ENCODE results near the gene GRM7.

GRM7 gene

GRCh38 chr3:7707187-7707586 is 846.3 kb downstream of the GRM7 start:
- no peaks in the 10 kb centered on the region for H3K36me3 Mint-ChIP-seq (ENCODE audit: low read depth)
- H3K4me1 Mint-ChIP-seq (ENCODE audit: low read depth): no peaks in the 10 kb centered on the region
- H3K9me3 Mint-ChIP-seq: no peaks in the 10 kb centered on the region
- H3K4me3 Mint-ChIP-seq: no peak overlapping the region
- no peaks in the 10 kb centered on the region for H3K27me3 Mint-ChIP-seq
- no peak overlapping the region for H3K27ac Mint-ChIP-seq

- H3K36me3 Mint-ChIP-seq (ENCODE audit: low read depth): no peaks in the 10 kb centered on the region
- no peaks in the 10 kb centered on the region for H3K27me3 Mint-ChIP-seq
- no peak overlapping the region for H3K4me3 Mint-ChIP-seq
- H3K27ac Mint-ChIP-seq: no peak overlapping the region
- no peaks in the 10 kb centered on the region for H3K4me1 Mint-ChIP-seq (ENCODE audit: low read depth)
- no peaks in the 10 kb centered on the region for H3K9me3 Mint-ChIP-seq
Observed at GRCh38 chr3:7709376-7710082, 848.6 kb downstream of the GRM7 start.

- no peaks in the 10 kb centered on the region for H3K27me3 Mint-ChIP-seq
- no peaks in the 10 kb centered on the region for H3K36me3 Mint-ChIP-seq (ENCODE audit: low read depth)
- H3K4me3 Mint-ChIP-seq: no peak overlapping the region
Observed at GRCh38 chr3:7710284-7710683, 849.4 kb downstream of the GRM7 start.

GRCh38 chr3:7713724-7714123 is 852.8 kb downstream of the GRM7 start:
- Mint-ChIP-seq H3K4me3 (no peak overlapping the region), H3K36me3 (ENCODE audit: low read depth) (no peaks in the 10 kb centered on the region), H3K4me1 (ENCODE audit: low read depth) (no peaks in the 10 kb centered on the region), H3K9me3 (no peaks in the 10 kb centered on the region), H3K27me3 (no peaks in the 10 kb centered on the region), H3K27ac (no peak overlapping the region)

More at GRCh38 chr3:7710284-7710683, 849.4 kb downstream of the GRM7 start:
- Mint-ChIP-seq H3K4me1 (ENCODE audit: low read depth) (no peaks in the 10 kb centered on the region), H3K27ac (no peak overlapping the region), H3K9me3 (no peaks in the 10 kb centered on the region)

- Mint-ChIP-seq H3K27me3 (no peaks in the 10 kb centered on the region), H3K27ac (no peak overlapping the region), H3K4me1 (ENCODE audit: low read depth) (no peaks in the 10 kb centered on the region), H3K9me3 (no peaks in the 10 kb centered on the region), H3K36me3 (ENCODE audit: low read depth) (no peaks in the 10 kb centered on the region), H3K4me3 (no peak overlapping the region)
Observed at GRCh38 chr3:7720649-7721297, 859.9 kb downstream of the GRM7 start.

- Mint-ChIP-seq H3K27me3 (no peaks in the 10 kb centered on the region), H3K9me3 (no peaks in the 10 kb centered on the region), H3K4me3 (no peak overlapping the region), H3K36me3 (ENCODE audit: low read depth) (no peaks in the 10 kb centered on the region), H3K27ac (no peak overlapping the region), H3K4me1 (ENCODE audit: low read depth) (no peaks in the 10 kb centered on the region)
Observed at GRCh38 chr3:7721869-7722268, 861.0 kb downstream of the GRM7 start.

- H3K36me3 Mint-ChIP-seq (ENCODE audit: low read depth): no peaks in the 10 kb centered on the region
- H3K9me3 Mint-ChIP-seq: no peaks in the 10 kb centered on the region
- no peaks in the 10 kb centered on the region for H3K27me3 Mint-ChIP-seq
- no peak overlapping the region for H3K4me3 Mint-ChIP-seq
- H3K27ac Mint-ChIP-seq: no peak overlapping the region
- H3K4me1 Mint-ChIP-seq (ENCODE audit: low read depth): no peaks in the 10 kb centered on the region
Observed at GRCh38 chr3:7728566-7729519, 867.9 kb downstream of the GRM7 start.

GRCh38 chr3:7733933-7734332 is 873.0 kb downstream of the GRM7 start:
- H3K27me3 Mint-ChIP-seq: no peaks in the 10 kb centered on the region
- H3K27ac Mint-ChIP-seq: no peak overlapping the region
- no peaks in the 10 kb centered on the region for H3K4me1 Mint-ChIP-seq (ENCODE audit: low read depth)
- H3K9me3 Mint-ChIP-seq: no peaks in the 10 kb centered on the region
- H3K36me3 Mint-ChIP-seq (ENCODE audit: low read depth): no peaks in the 10 kb centered on the region
- no peak overlapping the region for H3K4me3 Mint-ChIP-seq

- H3K27ac Mint-ChIP-seq: no peak overlapping the region
- H3K4me1 Mint-ChIP-seq (ENCODE audit: low read depth): no peaks in the 10 kb centered on the region
- H3K27me3 Mint-ChIP-seq: no peaks in the 10 kb centered on the region
- no peaks in the 10 kb centered on the region for H3K36me3 Mint-ChIP-seq (ENCODE audit: low read depth)
- H3K4me3 Mint-ChIP-seq: no peak overlapping the region
- no peaks in the 10 kb centered on the region for H3K9me3 Mint-ChIP-seq
Observed at GRCh38 chr3:7734456-7734855, 873.5 kb downstream of the GRM7 start.

GRCh38 chr3:7737263-7737662 is 876.3 kb downstream of the GRM7 start:
- H3K27ac Mint-ChIP-seq: no peak overlapping the region
- H3K4me3 Mint-ChIP-seq: no peak overlapping the region
- no peaks in the 10 kb centered on the region for H3K9me3 Mint-ChIP-seq
- H3K36me3 Mint-ChIP-seq (ENCODE audit: low read depth): no peaks in the 10 kb centered on the region
- H3K27me3 Mint-ChIP-seq: no peaks in the 10 kb centered on the region
- no peaks in the 10 kb centered on the region for H3K4me1 Mint-ChIP-seq (ENCODE audit: low read depth)

GRCh38 chr3:7739754-7740153 is 878.8 kb downstream of the GRM7 start:
- Mint-ChIP-seq H3K27ac (no peak overlapping the region), H3K36me3 (ENCODE audit: low read depth) (no peaks in the 10 kb centered on the region), H3K27me3 (no peaks in the 10 kb centered on the region), H3K9me3 (peaks cover 7% of the 10 kb centered on the region), H3K4me1 (ENCODE audit: low read depth) (no peaks in the 10 kb centered on the region), H3K4me3 (no peak overlapping the region)

GRCh38 chr3:7740458-7740857 is 879.5 kb downstream of the GRM7 start:
- Mint-ChIP-seq H3K4me1 (ENCODE audit: low read depth) (no peaks in the 10 kb centered on the region), H3K9me3 (peaks cover 7% of the 10 kb centered on the region), H3K4me3 (no peak overlapping the region), H3K27ac (no peak overlapping the region), H3K36me3 (ENCODE audit: low read depth) (no peaks in the 10 kb centered on the region), H3K27me3 (no peaks in the 10 kb centered on the region)

GRCh38 chr3:7744850-7745249 is 883.9 kb downstream of the GRM7 start:
- H3K36me3 Mint-ChIP-seq (ENCODE audit: low read depth): no peaks in the 10 kb centered on the region
- H3K4me3 Mint-ChIP-seq: no peak overlapping the region
- no peaks in the 10 kb centered on the region for H3K27me3 Mint-ChIP-seq
- peaks cover 7% of the 10 kb centered on the region for H3K9me3 Mint-ChIP-seq
- H3K27ac Mint-ChIP-seq: no peak overlapping the region
- H3K4me1 Mint-ChIP-seq (ENCODE audit: low read depth): no peaks in the 10 kb centered on the region

GRCh38 chr3:7745711-7746110 is 884.8 kb downstream of the GRM7 start:
- H3K9me3 Mint-ChIP-seq: peaks cover 7% of the 10 kb centered on the region
- H3K27me3 Mint-ChIP-seq: no peaks in the 10 kb centered on the region

More at GRCh38 chr3:7745711-7746110, 884.8 kb downstream of the GRM7 start:
- no peak overlapping the region for H3K27ac Mint-ChIP-seq
- H3K36me3 Mint-ChIP-seq (ENCODE audit: low read depth): no peaks in the 10 kb centered on the region
- H3K4me1 Mint-ChIP-seq (ENCODE audit: low read depth): no peaks in the 10 kb centered on the region
- H3K4me3 Mint-ChIP-seq: no peak overlapping the region
